GM21825 (cell line): ENCODE results near the gene RNF113A.
"Not testable (repeated sequence)": the region's sequence is repeated elsewhere in the genome, so short reads cannot be mapped to it uniquely, and the experiment has no call there.

Experiments used
- ATAC-seq: cut with Tn5 transposase; IDR thresholded peaks from one replicate; pipeline ENCODE4 v1.9.1; 2021; ENCODE audit warnings: mild to moderate bottlenecking, moderate library complexity; ENCODE audit not compliant: unreplicated experiment

The RNF113A gene

DNA sequence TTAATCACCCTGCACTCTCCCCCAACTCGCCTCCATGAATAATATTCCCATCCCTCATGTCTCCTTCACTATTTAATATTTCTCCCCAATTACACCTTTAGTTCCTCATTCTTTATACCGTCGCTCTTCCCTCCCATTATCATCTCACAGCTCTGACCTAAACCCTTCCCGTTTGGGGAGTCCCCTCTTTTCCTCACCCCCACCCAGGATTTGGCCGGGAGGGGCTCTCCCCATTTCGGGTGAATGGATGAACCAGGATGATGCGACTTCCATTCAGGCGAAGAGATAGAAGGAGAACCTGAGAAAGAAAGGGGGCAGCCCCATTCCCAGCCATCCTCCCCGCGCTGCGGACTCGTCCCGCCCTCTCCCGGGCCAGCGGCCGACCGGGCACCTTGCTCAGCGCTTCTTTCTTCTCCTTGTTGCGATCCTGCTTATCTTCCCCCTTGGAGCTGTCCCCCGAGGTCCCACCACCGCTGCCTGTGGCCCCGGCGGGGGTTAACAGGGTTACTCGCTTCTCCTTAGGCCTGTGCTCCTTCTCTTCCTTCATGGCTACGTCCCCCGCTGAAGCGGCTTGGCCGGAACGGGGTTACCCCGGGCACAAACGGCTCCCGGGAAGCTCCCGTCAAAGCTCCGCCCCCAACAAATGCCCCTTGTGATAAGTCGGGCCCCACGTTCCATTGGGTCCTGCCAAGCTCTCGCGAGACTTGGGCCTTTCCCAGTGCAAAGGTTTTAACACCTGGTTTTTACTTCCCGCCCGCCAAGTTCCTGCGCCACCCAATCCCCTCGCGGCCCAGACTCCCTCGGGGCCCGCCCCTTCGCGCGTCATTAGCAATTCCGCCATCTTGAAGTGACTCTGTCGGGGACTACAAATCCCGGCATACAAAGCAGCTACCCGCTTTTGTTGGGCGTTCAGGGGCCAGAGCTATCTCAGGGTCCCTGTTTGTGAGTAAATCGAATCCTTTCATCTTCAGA is 18.9 kb downstream of the RNF113A start, which contains the start of gene UPF3B:
Gene UPF3B, minus strand, starts transcription at position 582 of the 972 bp plus-strand sequence. Its CDS starts 35 bp downstream, at position 547.
- peak; percentile 95 for ATAC-seq

DNA sequence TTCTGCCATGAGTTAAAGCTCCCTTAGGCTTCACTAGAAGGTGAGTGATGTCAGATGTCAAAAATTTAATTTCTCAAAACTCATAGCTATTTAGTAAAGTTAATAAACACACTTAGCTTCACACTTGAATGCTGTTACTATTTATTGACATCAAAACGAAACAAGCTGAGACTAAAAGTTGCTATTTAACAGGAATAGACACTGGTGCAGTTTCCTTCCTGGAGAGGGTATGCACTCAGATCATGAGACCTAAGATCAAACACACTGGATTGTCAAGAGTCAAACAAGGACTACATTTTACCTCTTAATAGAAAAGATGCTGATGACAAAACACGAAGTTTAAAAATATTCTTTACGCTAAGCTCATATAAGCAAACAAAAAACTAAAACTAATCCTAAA is 37.6 kb downstream of the RNF113A start:
- no peak for ATAC-seq

DNA sequence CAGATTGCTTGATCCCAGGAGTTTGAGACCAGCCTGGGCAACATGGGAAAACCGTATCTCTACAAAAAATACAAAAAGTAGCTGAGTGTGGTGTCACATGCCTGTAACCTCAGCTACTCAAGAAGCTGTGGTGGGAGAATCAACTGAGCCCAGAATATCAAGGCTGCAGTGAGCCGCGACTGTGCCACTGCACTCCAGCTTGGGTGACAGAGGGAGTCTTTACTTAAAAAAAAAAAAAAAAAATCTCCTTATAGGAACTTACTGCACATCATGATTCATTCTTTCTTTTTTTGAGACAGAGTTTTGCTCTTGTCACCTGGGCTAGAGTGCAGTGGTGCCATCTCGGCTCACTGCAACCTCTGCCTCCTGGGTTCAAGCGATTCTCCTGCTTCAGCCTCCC is 43.1 kb downstream of the RNF113A start:
- ATAC-seq, result no peak

DNA sequence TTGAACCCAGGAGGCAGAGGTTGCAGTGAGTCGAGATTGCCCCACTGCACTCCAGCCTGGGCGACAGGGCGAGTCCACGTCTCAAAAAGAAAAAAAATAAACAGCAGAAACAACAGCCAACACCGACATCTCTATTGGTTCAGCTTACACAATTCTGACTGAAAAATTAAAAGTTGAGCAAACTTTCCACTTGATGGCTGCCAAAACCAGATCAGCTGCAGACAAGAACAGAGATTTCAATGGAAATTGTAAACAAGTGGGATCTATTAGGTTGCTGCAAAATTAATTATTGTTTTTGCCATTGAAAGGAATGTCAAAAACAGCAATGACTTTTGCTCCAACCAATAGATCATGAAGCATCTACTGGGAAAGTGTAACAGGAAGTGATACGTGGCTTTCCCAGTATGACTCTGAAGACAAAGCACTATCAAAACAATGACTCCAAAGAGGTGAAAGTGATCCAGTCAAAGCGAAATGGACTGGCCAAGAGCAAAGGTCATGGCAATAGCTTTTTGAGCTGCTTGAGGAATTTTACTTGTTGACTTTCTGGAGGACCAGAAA is 45.1 kb downstream of the RNF113A start:
- ATAC-seq, result no peak

DNA sequence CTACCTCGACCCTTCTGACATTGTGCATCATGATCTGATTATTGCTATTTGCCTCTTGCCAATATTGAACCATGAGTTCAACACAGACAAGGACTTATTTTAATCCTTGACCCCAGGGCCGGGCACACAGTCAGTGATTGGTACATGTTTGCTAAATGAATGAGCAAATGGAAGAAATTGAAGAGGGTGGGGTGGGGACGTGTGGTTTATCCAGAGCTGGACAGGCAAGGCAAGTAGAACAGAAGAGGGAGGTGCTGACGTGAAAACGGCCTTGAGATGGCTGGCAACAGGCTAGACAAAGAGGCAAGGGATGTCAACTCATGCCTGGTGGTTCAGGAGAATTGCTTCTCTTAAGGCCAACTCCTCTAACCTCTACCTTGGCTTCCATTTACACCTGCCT is 47.3 kb downstream of the RNF113A start:
- not testable (repeated sequence) for ATAC-seq

DNA sequence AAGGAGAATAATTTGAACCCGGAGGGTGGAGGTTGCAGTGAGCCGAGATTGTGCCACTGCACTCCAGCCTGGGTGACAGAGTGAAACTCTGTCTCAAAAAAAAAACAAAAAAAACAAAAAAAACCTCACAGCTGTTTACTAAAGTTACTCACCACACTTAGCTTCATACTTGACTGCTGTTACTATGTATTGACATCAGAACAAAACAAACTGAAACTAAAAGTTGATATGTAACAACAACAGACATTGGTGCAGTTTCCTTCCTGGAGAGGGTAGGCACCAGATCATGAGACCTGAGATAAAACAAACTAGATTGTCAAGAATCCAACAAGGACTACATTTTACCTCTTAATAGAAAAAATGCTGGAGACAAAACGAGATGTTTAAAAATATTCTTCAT is 49.8 kb downstream of the RNF113A start:
- ATAC-seq, result peak; percentile 98
